ENCODE results near the gene CEP128.

CEP128 gene

GRCh38 chr14:80941241-80942185, at the start of gene CEP128:
TSS of gene CEP128 (minus strand) at chr14:80941738.
- DNase-seq (ENCODE audit: low read depth, low spot score), result peak; percentile 99

GRCh38 chr14:80988735-80989429, 47.3 kb upstream of the CEP128 start:
- DNase-seq (ENCODE audit: low read depth, low spot score), result no peak

- DNase-seq (ENCODE audit: low read depth, low spot score), result no peak
Measured at GRCh38 chr14:80988192-80988591, 46.7 kb upstream of the CEP128 start.

GRCh38 chr14:80987235-80988032, 45.9 kb upstream of the CEP128 start:
- peak; percentile 85 for DNase-seq (ENCODE audit: low read depth, low spot score)

- DNase-seq (ENCODE audit: low read depth, low spot score), result peak; percentile 10
Measured at GRCh38 chr14:80982711-80983110, 41.2 kb upstream of the CEP128 start.

GRCh38 chr14:80981673-80982072, 40.1 kb upstream of the CEP128 start:
- no peak for DNase-seq (ENCODE audit: low read depth, low spot score)

GRCh38 chr14:80981156-80981555, 39.6 kb upstream of the CEP128 start:
- DNase-seq (ENCODE audit: low read depth, low spot score), result no peak

GRCh38 chr14:80979951-80980350, 38.4 kb upstream of the CEP128 start:
- no peak for DNase-seq (ENCODE audit: low read depth, low spot score)

- no peak for DNase-seq (ENCODE audit: low read depth, low spot score)
Measured at GRCh38 chr14:80978403-80978802, 36.9 kb upstream of the CEP128 start.

GRCh38 chr14:80977221-80977620, 35.7 kb upstream of the CEP128 start:
- no peak for DNase-seq (ENCODE audit: low read depth, low spot score)

- no peak for DNase-seq (ENCODE audit: low read depth, low spot score)
Measured at GRCh38 chr14:80974679-80975078, 33.1 kb upstream of the CEP128 start.

- DNase-seq (ENCODE audit: low read depth, low spot score), result peak; percentile 71
Measured at GRCh38 chr14:80973931-80974641, 32.5 kb upstream of the CEP128 start.

GRCh38 chr14:80965037-80965436, 23.5 kb upstream of the CEP128 start:
- peak; percentile 41 for DNase-seq (ENCODE audit: low read depth, low spot score)

- DNase-seq (ENCODE audit: low read depth, low spot score), result no peak
Measured at GRCh38 chr14:80959496-80959895, 18.0 kb upstream of the CEP128 start.

- no peak for DNase-seq (ENCODE audit: low read depth, low spot score)
Measured at GRCh38 chr14:80958939-80959338, 17.4 kb upstream of the CEP128 start.

GRCh38 chr14:80958226-80958625, 16.7 kb upstream of the CEP128 start:
- no peak for DNase-seq (ENCODE audit: low read depth, low spot score)

- no peak for DNase-seq (ENCODE audit: low read depth, low spot score)
Measured at GRCh38 chr14:80957613-80958012, 16.1 kb upstream of the CEP128 start.

- no peak for DNase-seq (ENCODE audit: low read depth, low spot score)
Measured at GRCh38 chr14:80956922-80957321, 15.4 kb upstream of the CEP128 start.

- DNase-seq (ENCODE audit: low read depth, low spot score), result no peak
Measured at GRCh38 chr14:80956102-80956501, 14.6 kb upstream of the CEP128 start.

- DNase-seq (ENCODE audit: low read depth, low spot score), result peak; percentile 9
Measured at GRCh38 chr14:80955416-80955941, 13.9 kb upstream of the CEP128 start, which contains the start of gene TSHR. TSS of gene TSHR (plus strand) at chr14:80955621. CDS start at chr14:80955681, 60 bp downstream.
